ENCODE results near the gene FAIM2. TPM values are rescaled to one million over a fixed set of nuclear protein-coding genes. Genes with fewer than 3 reads are reported as not detected.

The FAIM2 gene
- total and polyA plus RNA-seq, 2 experiments from 2014 or later, result 0.61 to 2.0 TPM

GRCh38 chr12:49932023-49932422 is 28.3 kb upstream of the FAIM2 start:
- no peak overlapping the region for H2AFZ ChIP-seq

GRCh38 chr12:49930515-49931288 is 27.0 kb upstream of the FAIM2 start:
- Histone ChIP-seq H3F3A (replicated peaks; ENCODE audit: low read depth) (no peaks in the 10 kb centered on the region), H3K27ac (ENCODE audit: low read depth) (no peak overlapping the region), H3K4me1 (ENCODE audit: insufficient read depth) (0 out of 2 replicates have a peak, but pooled peaks cover 3% of the 10 kb centered on the region), H3K27me3 (ENCODE audit: insufficient read depth) (no peaks in the 10 kb centered on the region), H3K4me2 (no peak overlapping the region), H3K36me3 (ENCODE audit: insufficient read depth) (no peaks in the 10 kb centered on the region), H4K20me1 (replicated peaks; ENCODE audit: insufficient read depth) (no peaks in the 10 kb centered on the region), H2AFZ (no peak overlapping the region), H3K79me2 (replicated peaks; ENCODE audit: insufficient read depth) (no peaks in the 10 kb centered on the region), H3K4me3 (no peak overlapping the region), H3K9me2 (ENCODE audit: insufficient read depth) (0 out of 2 replicates have a peak, but pooled peaks cover 3% of the 10 kb centered on the region)
- Mint-ChIP-seq H3K4me1 (peaks cover 4% of the 10 kb centered on the region; the same call in 2 of the 3 replicates), H3K27ac (no peak overlapping the region), H3K4me3 (no peak overlapping the region), H3K27me3 (ENCODE audit: insufficient read depth, low read depth, poor library complexity) (peaks cover under 1% of the 10 kb centered on the region), H3K9me3 (no peaks in the 10 kb centered on the region), H3K36me3 (ENCODE audit: low read depth) (no peaks in the 10 kb centered on the region)
- no peak for ATAC-seq
- TF ChIP-seq REST (IDR thresholded peaks at IDR 0.05; ENCODE audit: unreplicated experiment), result no peak
- no peak for TF ChIP-seq POLR2AphosphoS5 (IDR thresholded peaks at IDR 0.05; ENCODE audit: low read depth)
- TF ChIP-seq CTCF (conservative IDR thresholded peaks at IDR 0.05; ENCODE audit: low read depth in 2 of 2), result no peak
- TF ChIP-seq NANOG (IDR thresholded peaks at IDR 0.05; ENCODE audit: borderline replicate concordance), result no peak
- DNase-seq (ENCODE audit: low spot score), result no peak

More at GRCh38 chr12:49932023-49932422, 28.3 kb upstream of the FAIM2 start:
- Mint-ChIP-seq H3K4me1 (peaks cover 4% of the 10 kb centered on the region; the same call in 2 of the 3 replicates), H3K9me3 (no peaks in the 10 kb centered on the region), H3K27ac (no peak overlapping the region), H3K36me3 (ENCODE audit: low read depth) (no peaks in the 10 kb centered on the region), H3K27me3 (ENCODE audit: insufficient read depth, low read depth, poor library complexity) (no peaks in the 10 kb centered on the region), H3K4me3 (no peak overlapping the region)
- TF ChIP-seq EZH2 (IDR thresholded peaks at IDR 0.05; ENCODE audit: low read depth, unreplicated experiment), result no peak
- Histone ChIP-seq H4K20me1 (replicated peaks; ENCODE audit: insufficient read depth) (no peaks in the 10 kb centered on the region), H3K4me3 (no peak overlapping the region), H3F3A (replicated peaks; ENCODE audit: low read depth) (no peaks in the 10 kb centered on the region), H3K4me2 (no peak overlapping the region), H3K27me3 (ENCODE audit: insufficient read depth) (no peaks in the 10 kb centered on the region), H3K4me1 (ENCODE audit: insufficient read depth) (0 out of 2 replicates have a peak, but pooled peaks cover 3% of the 10 kb centered on the region), H3K9me2 (ENCODE audit: insufficient read depth) (0 out of 2 replicates have a peak, but pooled peaks cover 3% of the 10 kb centered on the region), H3K27ac (ENCODE audit: low read depth) (no peak overlapping the region), H3K36me3 (ENCODE audit: insufficient read depth) (no peaks in the 10 kb centered on the region), H3K79me2 (replicated peaks; ENCODE audit: insufficient read depth) (no peaks in the 10 kb centered on the region)
- ATAC-seq, result no peak
- no peak for DNase-seq (ENCODE audit: low spot score)

All from GM23338 (cell line).